OCI-LY3 (cell line): ENCODE data around the gene PCNX3.

Experiments used
- H2AFZ ChIP-seq: fragments of 200-600, 300-600 bp; shearing (Covaris generic); 2 replicates; pipeline ENCODE4 v1.6.0; 2014; ENCODE audit warnings: antibody characterized with exemption, low read depth, low read length
- H3K27ac ChIP-seq: fragments of 200-600, 300-600 bp; sonication (generic); 2 replicates; pipeline ENCODE4 v1.5.1; 2014; ENCODE audit warnings: mild to moderate bottlenecking, low read length, moderate library complexity, mixed read lengths
- H3K27me3 ChIP-seq: fragments of 200-600, 300-600 bp; sonication (generic); 2 replicates; pipeline ENCODE4 v1.6.1; 2014; ENCODE audit warnings: low read depth, low read length, mixed read lengths
- H3K36me3 ChIP-seq: fragments of 200-600, 300-600 bp; sonication (generic); replicated peaks from 2 replicates; pipeline ENCODE3; 2014; ENCODE audit warnings: low read depth, low read length, mixed read lengths
- H3K4me1 ChIP-seq: fragments of 300-600, 200-600 bp; sonication (generic); 2 replicates; pipeline ENCODE4 v1.6.1; 2014; ENCODE audit warnings: low read length, mixed read lengths
- H3K4me2 ChIP-seq: fragments of 200-600, 300-600 bp; sonication (generic); 2 replicates; pipeline ENCODE4 v1.6.1; 2014; ENCODE audit warnings: low read length, mixed read lengths
- H3K4me3 ChIP-seq: fragments of 300-600, 200-600 bp; sonication (generic); 2 replicates; pipeline ENCODE4 v1.5.1; 2014; ENCODE audit warnings: antibody characterized with exemption, mild to moderate bottlenecking, low read length, moderate library complexity
- H3K79me2 ChIP-seq: fragments of 300-600, 200-600 bp; shearing (Covaris generic); 2 replicates; pipeline ENCODE4 v1.6.1; 2014; ENCODE audit warnings: mild to moderate bottlenecking, low read length, mixed read lengths
- H3K9ac ChIP-seq: fragments of 300-600, 200-600 bp; shearing (Covaris generic); 2 replicates; pipeline ENCODE4 v1.6.0; 2014; ENCODE audit warnings: mild to moderate bottlenecking, low read length, moderate library complexity
- H3K9me3 ChIP-seq: fragments of 200-600, 300-600 bp; shearing (Covaris generic); 2 replicates; pipeline ENCODE4 v1.6.1; 2014; ENCODE audit warnings: low read length, mixed read lengths; ENCODE audit not compliant: insufficient read depth
- H4K20me1 ChIP-seq: fragments of 200-600, 300-600 bp; sonication (generic); 2 replicates; pipeline ENCODE4 v1.6.1; 2016; ENCODE audit warnings: low read length, mixed read lengths; ENCODE audit not compliant: insufficient read depth
- EZH2phosphoT487 ChIP-seq: fragments of 200-600 bp; shearing (Covaris generic); IDR thresholded peaks from 2 replicates; pipeline ENCODE4 v1.6.1; 2018; ENCODE audit warnings: antibody characterized with exemption, mixed run types, low read depth
- TF ChIP-seq, protein P1 (sequence below): fragments of 200-600, 300-600 bp; sonication (generic); IDR thresholded peaks from 2 replicates; pipeline ENCODE4 v1.5.1; 2014; ENCODE audit warnings: antibody characterized with exemption, low read length, low read depth

PCNX3 gene

DNA sequence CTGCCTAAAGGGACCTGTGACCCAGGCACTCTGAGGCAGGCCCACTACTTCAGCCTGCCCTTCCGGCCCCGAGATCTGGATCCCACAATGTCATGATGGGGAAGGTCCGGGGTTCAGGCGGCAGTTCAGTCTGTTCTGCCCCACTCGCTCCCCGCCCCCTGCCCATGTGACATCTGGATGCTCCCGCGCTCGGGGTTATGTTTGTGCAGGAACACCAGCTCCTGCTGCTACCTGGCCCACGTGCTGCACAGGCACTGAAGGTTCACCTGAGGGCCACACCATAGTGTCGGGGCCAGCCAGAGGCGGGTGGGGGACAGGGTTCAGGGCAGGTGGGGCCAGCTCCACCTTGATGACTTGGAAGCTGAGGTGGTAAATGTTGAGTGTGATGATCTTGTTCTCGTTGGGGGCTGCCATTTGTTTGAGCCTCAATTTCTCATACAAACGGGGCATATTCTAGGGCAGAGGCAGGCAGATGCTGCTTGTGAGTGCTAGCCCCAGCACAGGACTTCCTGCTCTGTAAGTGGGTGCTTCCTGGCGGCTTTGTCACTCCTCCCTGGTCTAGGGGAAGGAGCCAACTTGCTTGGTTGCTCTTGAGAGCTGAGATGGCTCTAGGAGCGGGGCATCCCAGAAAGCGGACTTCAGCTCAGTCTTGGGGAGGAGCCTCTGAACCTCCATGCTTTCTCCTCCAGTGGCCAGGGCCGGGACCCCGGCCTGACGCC is 18.0 kb downstream of the PCNX3 start:
- no peak overlapping the region for H2AFZ ChIP-seq
- H3K9me3 ChIP-seq, result no peaks in the 10 kb centered on the region
- H3K27me3 ChIP-seq, result no peaks in the 10 kb centered on the region
- H3K27ac ChIP-seq, result no peak overlapping the region
- H4K20me1 ChIP-seq, result no peaks in the 10 kb centered on the region
- H3K36me3 ChIP-seq, result peaks cover 35% of the 10 kb centered on the region
- no peak for TF ChIP-seq EZH2phosphoT487
- TF ChIP-seq, protein P1, sequence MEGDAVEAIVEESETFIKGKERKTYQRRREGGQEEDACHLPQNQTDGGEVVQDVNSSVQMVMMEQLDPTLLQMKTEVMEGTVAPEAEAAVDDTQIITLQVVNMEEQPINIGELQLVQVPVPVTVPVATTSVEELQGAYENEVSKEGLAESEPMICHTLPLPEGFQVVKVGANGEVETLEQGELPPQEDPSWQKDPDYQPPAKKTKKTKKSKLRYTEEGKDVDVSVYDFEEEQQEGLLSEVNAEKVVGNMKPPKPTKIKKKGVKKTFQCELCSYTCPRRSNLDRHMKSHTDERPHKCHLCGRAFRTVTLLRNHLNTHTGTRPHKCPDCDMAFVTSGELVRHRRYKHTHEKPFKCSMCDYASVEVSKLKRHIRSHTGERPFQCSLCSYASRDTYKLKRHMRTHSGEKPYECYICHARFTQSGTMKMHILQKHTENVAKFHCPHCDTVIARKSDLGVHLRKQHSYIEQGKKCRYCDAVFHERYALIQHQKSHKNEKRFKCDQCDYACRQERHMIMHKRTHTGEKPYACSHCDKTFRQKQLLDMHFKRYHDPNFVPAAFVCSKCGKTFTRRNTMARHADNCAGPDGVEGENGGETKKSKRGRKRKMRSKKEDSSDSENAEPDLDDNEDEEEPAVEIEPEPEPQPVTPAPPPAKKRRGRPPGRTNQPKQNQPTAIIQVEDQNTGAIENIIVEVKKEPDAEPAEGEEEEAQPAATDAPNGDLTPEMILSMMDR, result no peak
- H3K4me1 ChIP-seq, result peaks cover 7% of the 10 kb centered on the region
- no peak overlapping the region for H3K4me3 ChIP-seq
- no peak overlapping the region for H3K9ac ChIP-seq
- peaks cover 6% of the 10 kb centered on the region for H3K79me2 ChIP-seq
- H3K4me2 ChIP-seq, result no peak overlapping the region

DNA sequence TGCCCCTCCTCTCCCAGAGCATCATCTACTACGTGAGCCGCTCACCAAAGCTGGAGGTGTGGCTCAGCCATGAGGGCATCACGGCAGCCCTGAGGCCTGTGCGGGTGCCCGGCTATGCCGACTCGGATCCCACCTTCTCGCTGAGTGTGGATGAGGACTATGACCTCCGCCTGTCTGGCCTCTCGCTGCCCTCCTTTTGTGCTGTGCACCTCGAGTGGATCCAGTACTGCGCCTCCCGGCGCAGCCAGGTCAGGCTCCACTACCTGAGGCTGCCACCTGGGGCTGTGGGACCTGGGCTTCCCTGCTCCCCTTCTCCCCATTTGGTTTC is 18.5 kb downstream of the PCNX3 start:
- Histone ChIP-seq H3K4me3 (no peak overlapping the region), H3K27me3 (no peaks in the 10 kb centered on the region), H3K27ac (no peak overlapping the region), H3K36me3 (peaks cover 31% of the 10 kb centered on the region), H2AFZ (no peak overlapping the region), H3K4me2 (no peak overlapping the region), H3K79me2 (peaks cover 10% of the 10 kb centered on the region), H3K4me1 (peaks cover 12% of the 10 kb centered on the region), H3K9me3 (no peaks in the 10 kb centered on the region), H3K9ac (no peak overlapping the region), H4K20me1 (no peaks in the 10 kb centered on the region)
- TF ChIP-seq, protein P1, result no peak
- no peak for TF ChIP-seq EZH2phosphoT487

DNA sequence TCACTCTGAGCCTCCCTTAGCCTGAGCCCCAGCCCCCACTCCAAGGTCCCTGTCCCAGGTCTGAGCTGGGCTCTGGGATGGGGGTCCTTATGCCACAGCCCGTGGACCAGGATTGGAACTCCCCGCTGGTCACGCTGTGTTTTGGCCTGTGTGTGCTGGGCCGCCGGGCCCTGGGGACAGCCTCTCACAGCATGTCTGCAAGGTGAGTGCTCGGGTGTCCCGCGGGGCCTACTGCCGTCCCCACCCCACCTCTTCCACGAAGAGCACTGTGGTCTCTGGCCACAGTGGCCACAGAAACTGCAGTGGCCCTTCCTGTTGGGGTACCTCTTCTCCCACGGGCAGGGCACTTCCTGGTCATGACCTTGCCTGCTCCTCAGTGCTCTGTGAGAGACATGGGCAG is 18.9 kb downstream of the PCNX3 start:
- Histone ChIP-seq H3K9me3 (no peaks in the 10 kb centered on the region), H3K79me2 (peaks cover 10% of the 10 kb centered on the region), H3K4me3 (no peak overlapping the region), H2AFZ (no peak overlapping the region), H3K27me3 (no peaks in the 10 kb centered on the region), H4K20me1 (no peaks in the 10 kb centered on the region), H3K27ac (no peak overlapping the region), H3K4me2 (no peak overlapping the region), H3K4me1 (peaks cover 16% of the 10 kb centered on the region), H3K9ac (no peak overlapping the region), H3K36me3 (peaks cover 27% of the 10 kb centered on the region)
- TF ChIP-seq EZH2phosphoT487, result no peak
- TF ChIP-seq, protein P1, result no peak

DNA sequence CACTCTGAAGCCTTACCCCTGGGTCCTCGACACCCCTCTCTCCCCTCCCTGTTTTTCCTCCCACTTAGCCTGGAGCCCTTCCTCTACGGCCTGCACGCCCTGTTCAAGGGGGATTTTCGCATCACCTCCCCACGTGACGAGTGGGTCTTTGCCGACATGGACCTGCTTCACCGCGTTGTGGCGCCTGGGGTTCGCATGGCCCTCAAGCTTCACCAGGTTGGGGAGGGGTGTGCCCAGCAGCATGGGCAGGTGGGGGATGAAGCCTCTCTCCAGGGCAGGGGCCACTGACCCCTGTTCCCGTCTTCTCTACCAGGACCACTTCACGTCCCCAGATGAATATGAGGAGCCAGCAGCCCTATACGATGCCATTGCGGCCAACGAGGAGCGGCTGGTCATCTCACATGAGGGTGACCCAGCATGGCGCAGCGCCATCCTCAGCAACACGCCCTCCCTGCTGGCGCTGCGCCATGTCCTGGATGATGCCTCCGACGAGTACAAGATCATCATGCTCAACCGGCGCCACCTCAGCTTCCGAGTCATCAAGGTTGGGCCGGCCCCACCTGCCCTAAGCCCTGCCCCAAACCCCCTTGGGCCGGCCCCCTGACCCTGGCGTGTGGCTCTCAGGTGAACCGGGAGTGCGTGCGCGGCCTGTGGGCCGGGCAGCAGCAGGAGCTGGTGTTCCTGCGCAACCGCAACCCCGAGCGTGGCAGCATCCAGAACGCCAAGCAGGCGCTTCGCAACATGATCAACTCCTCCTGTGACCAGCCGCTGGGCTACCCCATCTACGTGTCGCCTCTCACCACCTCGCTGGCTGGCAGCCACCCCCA is 19.5 kb downstream of the PCNX3 start:
- Histone ChIP-seq H3K9me3 (no peaks in the 10 kb centered on the region), H3K4me3 (no peak overlapping the region), H3K4me1 (peaks cover 22% of the 10 kb centered on the region), H4K20me1 (no peaks in the 10 kb centered on the region), H3K36me3 (peaks cover 26% of the 10 kb centered on the region), H3K9ac (no peak overlapping the region), H3K27ac (no peak overlapping the region), H2AFZ (no peak overlapping the region), H3K27me3 (no peaks in the 10 kb centered on the region), H3K4me2 (no peak overlapping the region), H3K79me2 (peaks cover 16% of the 10 kb centered on the region)
- no peak for TF ChIP-seq EZH2phosphoT487
- TF ChIP-seq, protein P1, result no peak
